ENCODE data around the gene HPX.

The HPX gene

GRCh38 chr11:6387811-6388599, 52.8 kb downstream of the HPX start:
- Histone ChIP-seq H3K36me3 (replicated peaks; ENCODE audit: low read depth, low read length) (no peaks in the 10 kb centered on the region), H2AFZ (ENCODE audit: low read depth, low read length) (no peak overlapping the region), H3K27ac (ENCODE audit: low read length) (no peak overlapping the region), H3K79me2 (ENCODE audit: low read length) (no peaks in the 10 kb centered on the region), H3K27me3 (ENCODE audit: low read depth, low read length) (no peaks in the 10 kb centered on the region), H3K4me3 (ENCODE audit: low read length) (no peak overlapping the region), H4K20me1 (ENCODE audit: insufficient read depth, low read length) (no peaks in the 10 kb centered on the region), H3K9me3 (ENCODE audit: insufficient read depth, low read length) (no peaks in the 10 kb centered on the region), H3K4me1 (ENCODE audit: low read length) (peaks cover 12% of the 10 kb centered on the region), H3K9ac (ENCODE audit: low read length) (no peak overlapping the region), H3K4me2 (ENCODE audit: low read length) (no peak overlapping the region)
- TF ChIP-seq, protein P1, sequence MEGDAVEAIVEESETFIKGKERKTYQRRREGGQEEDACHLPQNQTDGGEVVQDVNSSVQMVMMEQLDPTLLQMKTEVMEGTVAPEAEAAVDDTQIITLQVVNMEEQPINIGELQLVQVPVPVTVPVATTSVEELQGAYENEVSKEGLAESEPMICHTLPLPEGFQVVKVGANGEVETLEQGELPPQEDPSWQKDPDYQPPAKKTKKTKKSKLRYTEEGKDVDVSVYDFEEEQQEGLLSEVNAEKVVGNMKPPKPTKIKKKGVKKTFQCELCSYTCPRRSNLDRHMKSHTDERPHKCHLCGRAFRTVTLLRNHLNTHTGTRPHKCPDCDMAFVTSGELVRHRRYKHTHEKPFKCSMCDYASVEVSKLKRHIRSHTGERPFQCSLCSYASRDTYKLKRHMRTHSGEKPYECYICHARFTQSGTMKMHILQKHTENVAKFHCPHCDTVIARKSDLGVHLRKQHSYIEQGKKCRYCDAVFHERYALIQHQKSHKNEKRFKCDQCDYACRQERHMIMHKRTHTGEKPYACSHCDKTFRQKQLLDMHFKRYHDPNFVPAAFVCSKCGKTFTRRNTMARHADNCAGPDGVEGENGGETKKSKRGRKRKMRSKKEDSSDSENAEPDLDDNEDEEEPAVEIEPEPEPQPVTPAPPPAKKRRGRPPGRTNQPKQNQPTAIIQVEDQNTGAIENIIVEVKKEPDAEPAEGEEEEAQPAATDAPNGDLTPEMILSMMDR (IDR thresholded peaks at IDR 0.05; ENCODE audit: low read depth, low read length) = no peak
- TF ChIP-seq EZH2phosphoT487 (IDR thresholded peaks at IDR 0.05; ENCODE audit: low read depth) = no peak

GRCh38 chr11:6385046-6385777, 55.6 kb downstream of the HPX start:
- Histone ChIP-seq H3K4me2 (ENCODE audit: low read length) (no peak overlapping the region), H3K4me1 (ENCODE audit: low read length) (peaks cover 8% of the 10 kb centered on the region), H2AFZ (ENCODE audit: low read depth, low read length) (no peak overlapping the region), H3K9ac (ENCODE audit: low read length) (no peak overlapping the region), H3K27ac (ENCODE audit: low read length) (no peak overlapping the region), H3K79me2 (ENCODE audit: low read length) (no peaks in the 10 kb centered on the region), H3K9me3 (ENCODE audit: insufficient read depth, low read length) (no peaks in the 10 kb centered on the region), H3K27me3 (ENCODE audit: low read depth, low read length) (no peaks in the 10 kb centered on the region), H3K36me3 (replicated peaks; ENCODE audit: low read depth, low read length) (no peaks in the 10 kb centered on the region), H4K20me1 (ENCODE audit: insufficient read depth, low read length) (no peaks in the 10 kb centered on the region), H3K4me3 (ENCODE audit: low read length) (no peak overlapping the region)
- no peak for TF ChIP-seq EZH2phosphoT487 (IDR thresholded peaks at IDR 0.05; ENCODE audit: low read depth)
- TF ChIP-seq, protein P1 (IDR thresholded peaks at IDR 0.05; ENCODE audit: low read depth, low read length) = no peak
